Neural cell (in vitro differentiated cells): ENCODE measurements around the gene TUBB1. TPM values are rescaled to one million over a fixed set of nuclear protein-coding genes. Genes with fewer than 3 reads are reported as not detected.

Source experiments
- H2AFZ ChIP-seq: fragments of 200-600, 300-800 bp; sonication (generic), shearing (Covaris generic); 2 replicates; pipeline ENCODE4 v1.6.0; 2014; ENCODE audit warnings: low read depth, mild to moderate bottlenecking, antibody characterized with exemption, low read length, moderate library complexity
- H3F3A ChIP-seq: fragments of 200-600 bp; shearing (Covaris generic); 2 replicates; pipeline ENCODE4 v1.6.1; 2016; ENCODE audit warnings: mild to moderate bottlenecking, moderate library complexity, mixed read lengths, antibody characterized with exemption, low read length; ENCODE audit not compliant: insufficient read depth, poor library complexity, severe bottlenecking
- H3K27ac ChIP-seq: fragments of 200-600, 300-800 bp; sonication (generic), shearing (Covaris generic); 2 replicates; pipeline ENCODE4 v1.5.1; 2014; ENCODE audit warnings: mild to moderate bottlenecking, low read length, moderate library complexity
- H3K27me3 ChIP-seq: fragments of 300-800, 200-600 bp; sonication (generic), shearing (Covaris generic); 2 replicates; pipeline ENCODE4 v1.6.0; 2014; ENCODE audit warnings: mild to moderate bottlenecking, low read depth, low read length, moderate library complexity; ENCODE audit not compliant: insufficient read depth
- H3K36me3 ChIP-seq: fragments of 300-800, 200-600 bp; sonication (generic), shearing (Covaris generic); 2 replicates; pipeline ENCODE4 v1.5.1; 2014; ENCODE audit warnings: mild to moderate bottlenecking, antibody characterized with exemption, low read length, moderate library complexity; ENCODE audit not compliant: insufficient read depth
- H3K4me2 ChIP-seq: fragments of 300-800, 200-600 bp; sonication (generic), shearing (Covaris generic); 2 replicates; pipeline ENCODE4 v1.6.0; 2014; ENCODE audit warnings: mild to moderate bottlenecking, low read length
- H3K4me3 ChIP-seq: fragments of 300-800, 200-600 bp; sonication (generic), shearing (Covaris generic); 2 replicates; pipeline ENCODE4 v1.5.1; 2014; ENCODE audit warnings: mild to moderate bottlenecking, low read length, moderate library complexity
- H3K79me2 ChIP-seq: fragments of 200-600 bp; shearing (Covaris generic); replicated peaks from 2 replicates; pipeline ENCODE4 v1.6.0; 2014; ENCODE audit warnings: mild to moderate bottlenecking, low read length, moderate library complexity; ENCODE audit not compliant: insufficient read depth
- H3K9ac ChIP-seq: fragments of 300-800, 200-600 bp; sonication (generic), shearing (Covaris generic); 2 replicates; pipeline ENCODE4 v1.6.1; 2016; ENCODE audit warnings: mild to moderate bottlenecking, low read length, mixed read lengths
- H3K9me2 ChIP-seq: fragments of 200-600 bp; shearing (Covaris generic); 2 replicates; pipeline ENCODE4 v1.6.1; 2016; ENCODE audit warnings: mild to moderate bottlenecking, low read length, mixed read lengths; ENCODE audit not compliant: insufficient read depth
- H3K9me3 ChIP-seq: fragments of 200-600, 300-800 bp; sonication (generic), shearing (Covaris generic); 2 replicates; pipeline ENCODE4 v1.6.1; 2016; ENCODE audit warnings: mild to moderate bottlenecking, mixed run types, low read length, moderate library complexity, mixed read lengths
- H4K20me1 ChIP-seq: fragments of 200-600 bp; shearing (Covaris generic); 2 replicates; pipeline ENCODE4 v1.6.1; 2016; ENCODE audit warnings: mild to moderate bottlenecking, mixed run types; ENCODE audit not compliant: insufficient read depth
- EP300 ChIP-seq: fragments of 450-650 bp; conservative IDR thresholded peaks from 2 replicates; pipeline ENCODE4 v1.6.1; 2014; ENCODE audit warnings: antibody characterized with exemption, mild to moderate bottlenecking, moderate library complexity; ENCODE audit not compliant: poor library complexity, severe bottlenecking
- EZH2 ChIP-seq: fragments of 200-600, 300-800 bp; shearing (Covaris generic), sonication (generic); IDR thresholded peaks from 2 replicates; pipeline ENCODE4 v1.6.1; 2014; ENCODE audit warnings: antibody characterized with exemption, low read length, borderline replicate concordance, mild to moderate bottlenecking; ENCODE audit not compliant: insufficient read depth, poor library complexity, severe bottlenecking
- MXI1 ChIP-seq: fragments of 450-650 bp; conservative IDR thresholded peaks from 2 replicates; pipeline ENCODE4 v1.6.1; 2014; ENCODE audit warnings: antibody characterized with exemption, mild to moderate bottlenecking; ENCODE audit not compliant: poor library complexity, severe bottlenecking
- POLR2AphosphoS5 ChIP-seq: IDR thresholded peaks from 2 replicates; pipeline ENCODE4 v1.6.1; 2012
- RAD21 ChIP-seq: fragments of 450-650 bp; conservative IDR thresholded peaks from 2 replicates; pipeline ENCODE4 v1.6.1; 2014; ENCODE audit warnings: antibody characterized with exemption, mild to moderate bottlenecking, moderate library complexity
- SMC3 ChIP-seq: fragments of 450-650 bp; conservative IDR thresholded peaks from 2 replicates; pipeline ENCODE4 v1.6.1; 2014; ENCODE audit warnings: antibody characterized with exemption, mild to moderate bottlenecking, moderate library complexity; ENCODE audit not compliant: poor library complexity
- TAF1 ChIP-seq: IDR thresholded peaks from 2 replicates; pipeline ENCODE4 v1.6.1; 2012; ENCODE audit warnings: low read depth
- polyA plus RNA-seq: library from polyadenylated mRNA; depleted of rRNA; stranded (reverse); fragments of >200 nt; gene quantifications from 2 replicates; pipeline ENCODE4 v1.2.3, GENCODE V29; 2014
- TF ChIP-seq, protein P1 (sequence below): fragments of 450-650 bp; IDR thresholded peaks from 2 replicates; pipeline ENCODE4 v1.5.1; 2014; ENCODE audit warnings: antibody characterized with exemption, mild to moderate bottlenecking, moderate library complexity; ENCODE audit not compliant: poor library complexity, severe bottlenecking
- TF ChIP-seq, protein P2 (sequence below): IDR thresholded peaks from 2 replicates; pipeline ENCODE4 v1.6.1; 2012; ENCODE audit warnings: borderline replicate concordance

Gene TUBB1
- polyA plus RNA-seq, 1 donor from 2014 or later: not detected

DNA sequence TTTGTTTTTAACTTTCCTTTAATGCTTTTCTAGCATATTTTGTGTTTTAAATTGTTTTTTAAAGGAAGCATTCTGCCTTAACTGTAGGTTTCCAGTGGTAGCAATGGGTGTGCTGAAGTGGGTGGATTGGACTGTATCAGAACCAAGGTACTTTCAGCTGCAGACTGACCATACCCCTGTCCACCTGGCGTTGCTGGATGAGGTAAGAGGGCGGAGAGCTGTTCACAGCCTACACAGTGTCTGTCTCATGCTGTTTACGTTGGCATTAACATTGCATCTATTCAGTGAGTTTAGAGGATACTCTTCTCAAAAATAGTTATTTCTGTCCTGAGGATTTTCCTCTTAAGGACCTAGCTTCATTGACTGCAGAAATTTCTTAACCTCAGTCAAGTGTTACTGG is 26.3 kb upstream of the TUBB1 start:
- no peaks in the 10 kb centered on the region for H4K20me1 ChIP-seq
- H2AFZ ChIP-seq: no peak overlapping the region
- H3K36me3 ChIP-seq: peaks cover 17% of the 10 kb centered on the region
- H3K4me2 ChIP-seq: no peak overlapping the region
- H3K27ac ChIP-seq: no peak overlapping the region
- no peaks in the 10 kb centered on the region for H3K9me2 ChIP-seq
- no peaks in the 10 kb centered on the region for H3K79me2 ChIP-seq
- H3K9ac ChIP-seq: no peak overlapping the region
- no peaks in the 10 kb centered on the region for H3K27me3 ChIP-seq
- H3K4me3 ChIP-seq: no peak overlapping the region
- no peaks in the 10 kb centered on the region for H3K9me3 ChIP-seq
- TF ChIP-seq TAF1 (no peak), SMC3 (no peak), POLR2AphosphoS5 (no peak), MXI1 (no peak), EP300 (no peak), EZH2 (no peak), RAD21 (no peak)
- TF ChIP-seq, protein P1, sequence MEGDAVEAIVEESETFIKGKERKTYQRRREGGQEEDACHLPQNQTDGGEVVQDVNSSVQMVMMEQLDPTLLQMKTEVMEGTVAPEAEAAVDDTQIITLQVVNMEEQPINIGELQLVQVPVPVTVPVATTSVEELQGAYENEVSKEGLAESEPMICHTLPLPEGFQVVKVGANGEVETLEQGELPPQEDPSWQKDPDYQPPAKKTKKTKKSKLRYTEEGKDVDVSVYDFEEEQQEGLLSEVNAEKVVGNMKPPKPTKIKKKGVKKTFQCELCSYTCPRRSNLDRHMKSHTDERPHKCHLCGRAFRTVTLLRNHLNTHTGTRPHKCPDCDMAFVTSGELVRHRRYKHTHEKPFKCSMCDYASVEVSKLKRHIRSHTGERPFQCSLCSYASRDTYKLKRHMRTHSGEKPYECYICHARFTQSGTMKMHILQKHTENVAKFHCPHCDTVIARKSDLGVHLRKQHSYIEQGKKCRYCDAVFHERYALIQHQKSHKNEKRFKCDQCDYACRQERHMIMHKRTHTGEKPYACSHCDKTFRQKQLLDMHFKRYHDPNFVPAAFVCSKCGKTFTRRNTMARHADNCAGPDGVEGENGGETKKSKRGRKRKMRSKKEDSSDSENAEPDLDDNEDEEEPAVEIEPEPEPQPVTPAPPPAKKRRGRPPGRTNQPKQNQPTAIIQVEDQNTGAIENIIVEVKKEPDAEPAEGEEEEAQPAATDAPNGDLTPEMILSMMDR: no peak
- TF ChIP-seq, protein P2, sequence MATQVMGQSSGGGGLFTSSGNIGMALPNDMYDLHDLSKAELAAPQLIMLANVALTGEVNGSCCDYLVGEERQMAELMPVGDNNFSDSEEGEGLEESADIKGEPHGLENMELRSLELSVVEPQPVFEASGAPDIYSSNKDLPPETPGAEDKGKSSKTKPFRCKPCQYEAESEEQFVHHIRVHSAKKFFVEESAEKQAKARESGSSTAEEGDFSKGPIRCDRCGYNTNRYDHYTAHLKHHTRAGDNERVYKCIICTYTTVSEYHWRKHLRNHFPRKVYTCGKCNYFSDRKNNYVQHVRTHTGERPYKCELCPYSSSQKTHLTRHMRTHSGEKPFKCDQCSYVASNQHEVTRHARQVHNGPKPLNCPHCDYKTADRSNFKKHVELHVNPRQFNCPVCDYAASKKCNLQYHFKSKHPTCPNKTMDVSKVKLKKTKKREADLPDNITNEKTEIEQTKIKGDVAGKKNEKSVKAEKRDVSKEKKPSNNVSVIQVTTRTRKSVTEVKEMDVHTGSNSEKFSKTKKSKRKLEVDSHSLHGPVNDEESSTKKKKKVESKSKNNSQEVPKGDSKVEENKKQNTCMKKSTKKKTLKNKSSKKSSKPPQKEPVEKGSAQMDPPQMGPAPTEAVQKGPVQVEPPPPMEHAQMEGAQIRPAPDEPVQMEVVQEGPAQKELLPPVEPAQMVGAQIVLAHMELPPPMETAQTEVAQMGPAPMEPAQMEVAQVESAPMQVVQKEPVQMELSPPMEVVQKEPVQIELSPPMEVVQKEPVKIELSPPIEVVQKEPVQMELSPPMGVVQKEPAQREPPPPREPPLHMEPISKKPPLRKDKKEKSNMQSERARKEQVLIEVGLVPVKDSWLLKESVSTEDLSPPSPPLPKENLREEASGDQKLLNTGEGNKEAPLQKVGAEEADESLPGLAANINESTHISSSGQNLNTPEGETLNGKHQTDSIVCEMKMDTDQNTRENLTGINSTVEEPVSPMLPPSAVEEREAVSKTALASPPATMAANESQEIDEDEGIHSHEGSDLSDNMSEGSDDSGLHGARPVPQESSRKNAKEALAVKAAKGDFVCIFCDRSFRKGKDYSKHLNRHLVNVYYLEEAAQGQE: no peak
- no peaks in the 10 kb centered on the region for H3F3A ChIP-seq

DNA sequence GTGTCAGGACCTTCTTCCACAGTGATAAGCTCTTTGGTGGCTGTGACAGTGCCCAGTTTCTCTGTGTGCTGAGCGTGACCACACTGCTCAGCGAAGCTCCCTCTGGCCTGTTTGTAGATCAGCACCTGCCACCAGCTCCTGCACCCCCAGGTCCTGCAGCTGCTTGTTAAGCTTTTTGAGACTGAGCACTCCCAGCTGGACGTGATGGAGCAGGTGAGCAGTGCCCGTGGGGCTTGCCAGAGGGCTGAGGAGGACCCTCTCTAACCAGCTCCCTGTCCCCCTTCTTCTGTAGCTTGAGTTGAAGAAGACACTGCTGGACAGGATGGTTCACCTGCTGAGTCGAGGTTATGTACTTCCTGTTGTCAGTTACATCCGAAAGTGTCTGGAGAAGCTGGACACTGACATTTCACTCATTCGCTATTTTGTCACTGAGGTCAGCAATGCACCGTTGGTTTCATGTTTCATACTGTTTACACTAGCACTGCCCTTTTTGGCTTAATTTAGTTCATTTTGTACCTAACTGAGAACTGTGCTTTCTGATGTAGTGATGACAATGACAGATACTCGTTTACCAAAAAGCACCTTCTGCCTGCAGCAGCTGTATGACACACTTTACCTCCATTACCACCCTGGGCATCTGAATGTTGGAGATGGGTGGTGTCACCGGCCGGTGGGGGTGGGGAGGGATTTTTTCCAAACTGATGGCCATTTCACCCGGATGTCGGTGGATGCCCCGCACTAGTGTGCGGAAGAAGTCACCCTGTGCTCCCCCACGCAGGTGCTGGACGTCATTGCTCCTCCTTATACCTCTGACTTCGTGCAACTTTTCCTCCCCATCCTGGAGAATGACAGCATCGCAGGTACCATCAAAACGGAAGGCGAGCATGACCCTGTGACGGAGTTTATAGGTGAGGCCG is 25.6 kb upstream of the TUBB1 start:
- Histone ChIP-seq H3K27me3 (no peaks in the 10 kb centered on the region), H4K20me1 (no peaks in the 10 kb centered on the region), H3F3A (no peaks in the 10 kb centered on the region), H3K4me3 (no peak overlapping the region), H2AFZ (no peak overlapping the region), H3K27ac (no peak overlapping the region), H3K9me2 (no peaks in the 10 kb centered on the region), H3K36me3 (peaks cover 17% of the 10 kb centered on the region), H3K79me2 (no peaks in the 10 kb centered on the region), H3K9me3 (no peaks in the 10 kb centered on the region), H3K9ac (no peak overlapping the region), H3K4me2 (no peak overlapping the region)
- TF ChIP-seq TAF1 (no peak), POLR2AphosphoS5 (no peak), SMC3 (no peak), MXI1 (no peak), EZH2 (no peak), EP300 (no peak), RAD21 (no peak)
- TF ChIP-seq, protein P2: no peak
- TF ChIP-seq, protein P1: no peak
